ENCODE results near the gene KRTAP12-3.

DNA sequence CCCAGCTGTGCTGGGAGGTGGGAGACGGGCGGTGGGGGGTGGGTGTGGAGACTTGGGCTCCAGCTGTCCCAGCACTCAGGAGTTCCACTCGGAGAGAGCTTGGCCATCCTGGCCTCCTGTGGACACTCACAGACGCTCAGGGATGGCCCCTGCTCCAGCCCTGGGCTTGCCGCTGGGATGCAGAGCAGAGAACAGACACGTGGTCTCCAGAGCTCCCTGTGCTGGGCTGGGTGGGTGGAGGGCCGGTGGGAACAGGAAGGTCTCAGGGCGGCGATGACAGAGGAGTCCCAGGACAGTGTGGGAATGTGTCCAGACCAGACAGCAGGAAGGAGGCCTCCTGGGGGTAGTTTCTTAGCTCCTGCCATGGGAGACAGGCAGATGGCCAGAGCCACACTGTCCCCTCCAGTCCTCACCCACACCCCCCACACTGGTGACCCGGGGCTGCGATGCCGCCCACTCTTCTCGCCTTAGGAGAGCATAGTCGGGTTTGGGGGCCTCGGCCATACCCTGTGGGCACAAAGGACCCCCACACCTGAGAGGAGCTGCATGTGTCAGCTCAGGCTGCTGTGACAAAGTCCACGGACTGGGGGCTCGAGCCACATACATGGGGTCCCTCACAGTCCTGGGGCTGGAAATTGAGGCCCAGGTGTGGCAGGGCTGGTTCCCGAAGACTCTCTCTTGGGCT lies 28.9 kb upstream of the KRTAP12-3 start:
- no peak for TF ChIP-seq EGR1 (IDR thresholded peaks at IDR 0.05; ENCODE audit: borderline replicate concordance in 1 of 2, low read depth in 2 of 2, low read length in 2 of 2)
- no peak for TF ChIP-seq CBX5 (IDR thresholded peaks at IDR 0.05; ENCODE audit: low read depth)
- TF ChIP-seq, protein P1, sequence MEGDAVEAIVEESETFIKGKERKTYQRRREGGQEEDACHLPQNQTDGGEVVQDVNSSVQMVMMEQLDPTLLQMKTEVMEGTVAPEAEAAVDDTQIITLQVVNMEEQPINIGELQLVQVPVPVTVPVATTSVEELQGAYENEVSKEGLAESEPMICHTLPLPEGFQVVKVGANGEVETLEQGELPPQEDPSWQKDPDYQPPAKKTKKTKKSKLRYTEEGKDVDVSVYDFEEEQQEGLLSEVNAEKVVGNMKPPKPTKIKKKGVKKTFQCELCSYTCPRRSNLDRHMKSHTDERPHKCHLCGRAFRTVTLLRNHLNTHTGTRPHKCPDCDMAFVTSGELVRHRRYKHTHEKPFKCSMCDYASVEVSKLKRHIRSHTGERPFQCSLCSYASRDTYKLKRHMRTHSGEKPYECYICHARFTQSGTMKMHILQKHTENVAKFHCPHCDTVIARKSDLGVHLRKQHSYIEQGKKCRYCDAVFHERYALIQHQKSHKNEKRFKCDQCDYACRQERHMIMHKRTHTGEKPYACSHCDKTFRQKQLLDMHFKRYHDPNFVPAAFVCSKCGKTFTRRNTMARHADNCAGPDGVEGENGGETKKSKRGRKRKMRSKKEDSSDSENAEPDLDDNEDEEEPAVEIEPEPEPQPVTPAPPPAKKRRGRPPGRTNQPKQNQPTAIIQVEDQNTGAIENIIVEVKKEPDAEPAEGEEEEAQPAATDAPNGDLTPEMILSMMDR (IDR thresholded peaks at IDR 0.05 in 2 of 3, conservative IDR thresholded peaks at IDR 0.05 in 1 of 3; ENCODE audit: control insufficient read depth in 2 of 3, extremely low read depth in 1 of 3, insufficient read depth in 1 of 3, low read depth in 3 of 3, low read length in 3 of 3), result no peak
- TF ChIP-seq, protein P2, sequence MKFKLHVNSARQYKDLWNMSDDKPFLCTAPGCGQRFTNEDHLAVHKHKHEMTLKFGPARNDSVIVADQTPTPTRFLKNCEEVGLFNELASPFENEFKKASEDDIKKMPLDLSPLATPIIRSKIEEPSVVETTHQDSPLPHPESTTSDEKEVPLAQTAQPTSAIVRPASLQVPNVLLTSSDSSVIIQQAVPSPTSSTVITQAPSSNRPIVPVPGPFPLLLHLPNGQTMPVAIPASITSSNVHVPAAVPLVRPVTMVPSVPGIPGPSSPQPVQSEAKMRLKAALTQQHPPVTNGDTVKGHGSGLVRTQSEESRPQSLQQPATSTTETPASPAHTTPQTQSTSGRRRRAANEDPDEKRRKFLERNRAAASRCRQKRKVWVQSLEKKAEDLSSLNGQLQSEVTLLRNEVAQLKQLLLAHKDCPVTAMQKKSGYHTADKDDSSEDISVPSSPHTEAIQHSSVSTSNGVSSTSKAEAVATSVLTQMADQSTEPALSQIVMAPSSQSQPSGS (IDR thresholded peaks at IDR 0.05; ENCODE audit: low read length), result no peak
- TF ChIP-seq, protein P3, sequence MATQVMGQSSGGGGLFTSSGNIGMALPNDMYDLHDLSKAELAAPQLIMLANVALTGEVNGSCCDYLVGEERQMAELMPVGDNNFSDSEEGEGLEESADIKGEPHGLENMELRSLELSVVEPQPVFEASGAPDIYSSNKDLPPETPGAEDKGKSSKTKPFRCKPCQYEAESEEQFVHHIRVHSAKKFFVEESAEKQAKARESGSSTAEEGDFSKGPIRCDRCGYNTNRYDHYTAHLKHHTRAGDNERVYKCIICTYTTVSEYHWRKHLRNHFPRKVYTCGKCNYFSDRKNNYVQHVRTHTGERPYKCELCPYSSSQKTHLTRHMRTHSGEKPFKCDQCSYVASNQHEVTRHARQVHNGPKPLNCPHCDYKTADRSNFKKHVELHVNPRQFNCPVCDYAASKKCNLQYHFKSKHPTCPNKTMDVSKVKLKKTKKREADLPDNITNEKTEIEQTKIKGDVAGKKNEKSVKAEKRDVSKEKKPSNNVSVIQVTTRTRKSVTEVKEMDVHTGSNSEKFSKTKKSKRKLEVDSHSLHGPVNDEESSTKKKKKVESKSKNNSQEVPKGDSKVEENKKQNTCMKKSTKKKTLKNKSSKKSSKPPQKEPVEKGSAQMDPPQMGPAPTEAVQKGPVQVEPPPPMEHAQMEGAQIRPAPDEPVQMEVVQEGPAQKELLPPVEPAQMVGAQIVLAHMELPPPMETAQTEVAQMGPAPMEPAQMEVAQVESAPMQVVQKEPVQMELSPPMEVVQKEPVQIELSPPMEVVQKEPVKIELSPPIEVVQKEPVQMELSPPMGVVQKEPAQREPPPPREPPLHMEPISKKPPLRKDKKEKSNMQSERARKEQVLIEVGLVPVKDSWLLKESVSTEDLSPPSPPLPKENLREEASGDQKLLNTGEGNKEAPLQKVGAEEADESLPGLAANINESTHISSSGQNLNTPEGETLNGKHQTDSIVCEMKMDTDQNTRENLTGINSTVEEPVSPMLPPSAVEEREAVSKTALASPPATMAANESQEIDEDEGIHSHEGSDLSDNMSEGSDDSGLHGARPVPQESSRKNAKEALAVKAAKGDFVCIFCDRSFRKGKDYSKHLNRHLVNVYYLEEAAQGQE (IDR thresholded peaks at IDR 0.05; ENCODE audit: low read depth, low read length), result no peak
- no peak for TF ChIP-seq NFYA (IDR thresholded peaks at IDR 0.05; ENCODE audit: borderline replicate concordance, low read depth, low read length)
- TF ChIP-seq JUND (IDR thresholded peaks at IDR 0.05; ENCODE audit: low read depth, low read length), result no peak
- TF ChIP-seq MYC (IDR thresholded peaks at IDR 0.05; ENCODE audit: insufficient read depth, insufficient read length, insufficient replicate concordance, low read length, severe bottlenecking), result no peak
- no peak for TF ChIP-seq YY1 (IDR thresholded peaks at IDR 0.05; ENCODE audit: low read depth, low read length)
- TF ChIP-seq, protein P4, sequence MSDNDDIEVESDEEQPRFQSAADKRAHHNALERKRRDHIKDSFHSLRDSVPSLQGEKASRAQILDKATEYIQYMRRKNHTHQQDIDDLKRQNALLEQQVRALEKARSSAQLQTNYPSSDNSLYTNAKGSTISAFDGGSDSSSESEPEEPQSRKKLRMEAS (IDR thresholded peaks at IDR 0.05; ENCODE audit: low read depth, low read length), result no peak
- TF ChIP-seq, protein P5, sequence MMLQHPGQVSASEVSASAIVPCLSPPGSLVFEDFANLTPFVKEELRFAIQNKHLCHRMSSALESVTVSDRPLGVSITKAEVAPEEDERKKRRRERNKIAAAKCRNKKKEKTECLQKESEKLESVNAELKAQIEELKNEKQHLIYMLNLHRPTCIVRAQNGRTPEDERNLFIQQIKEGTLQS (IDR thresholded peaks at IDR 0.05; ENCODE audit: borderline replicate concordance, extremely low read depth, low read depth, low read length), result no peak
- no peak for TF ChIP-seq TAF1 (IDR thresholded peaks at IDR 0.05; ENCODE audit: borderline replicate concordance, low read depth, low read length)
